ENCODE measurements around the gene FAM156A.
"Not testable (repeated sequence)": the region's sequence is repeated elsewhere in the genome, so short reads cannot be mapped to it uniquely, and the experiment has no call there.

- TF ChIP-seq, protein P1, sequence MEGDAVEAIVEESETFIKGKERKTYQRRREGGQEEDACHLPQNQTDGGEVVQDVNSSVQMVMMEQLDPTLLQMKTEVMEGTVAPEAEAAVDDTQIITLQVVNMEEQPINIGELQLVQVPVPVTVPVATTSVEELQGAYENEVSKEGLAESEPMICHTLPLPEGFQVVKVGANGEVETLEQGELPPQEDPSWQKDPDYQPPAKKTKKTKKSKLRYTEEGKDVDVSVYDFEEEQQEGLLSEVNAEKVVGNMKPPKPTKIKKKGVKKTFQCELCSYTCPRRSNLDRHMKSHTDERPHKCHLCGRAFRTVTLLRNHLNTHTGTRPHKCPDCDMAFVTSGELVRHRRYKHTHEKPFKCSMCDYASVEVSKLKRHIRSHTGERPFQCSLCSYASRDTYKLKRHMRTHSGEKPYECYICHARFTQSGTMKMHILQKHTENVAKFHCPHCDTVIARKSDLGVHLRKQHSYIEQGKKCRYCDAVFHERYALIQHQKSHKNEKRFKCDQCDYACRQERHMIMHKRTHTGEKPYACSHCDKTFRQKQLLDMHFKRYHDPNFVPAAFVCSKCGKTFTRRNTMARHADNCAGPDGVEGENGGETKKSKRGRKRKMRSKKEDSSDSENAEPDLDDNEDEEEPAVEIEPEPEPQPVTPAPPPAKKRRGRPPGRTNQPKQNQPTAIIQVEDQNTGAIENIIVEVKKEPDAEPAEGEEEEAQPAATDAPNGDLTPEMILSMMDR (conservative IDR thresholded peaks at IDR 0.05) = not testable (repeated sequence)
- not testable (repeated sequence) for TF ChIP-seq EZH2 (IDR thresholded peaks at IDR 0.05; ENCODE audit: low read depth)
These were observed 9.0 kb downstream of the FAM156A start for GRCh38 chrX:52949325-52949724.
